HG03354 (cell line): ENCODE measurements around the gene ZBP1.

Experiments
- ATAC-seq: cut with Tn5 transposase; IDR thresholded peaks from one replicate; pipeline ENCODE4 v1.9.1; 2021; ENCODE audit warnings: mild to moderate bottlenecking; ENCODE audit not compliant: unreplicated experiment, poor library complexity, severe bottlenecking

Gene ZBP1

DNA sequence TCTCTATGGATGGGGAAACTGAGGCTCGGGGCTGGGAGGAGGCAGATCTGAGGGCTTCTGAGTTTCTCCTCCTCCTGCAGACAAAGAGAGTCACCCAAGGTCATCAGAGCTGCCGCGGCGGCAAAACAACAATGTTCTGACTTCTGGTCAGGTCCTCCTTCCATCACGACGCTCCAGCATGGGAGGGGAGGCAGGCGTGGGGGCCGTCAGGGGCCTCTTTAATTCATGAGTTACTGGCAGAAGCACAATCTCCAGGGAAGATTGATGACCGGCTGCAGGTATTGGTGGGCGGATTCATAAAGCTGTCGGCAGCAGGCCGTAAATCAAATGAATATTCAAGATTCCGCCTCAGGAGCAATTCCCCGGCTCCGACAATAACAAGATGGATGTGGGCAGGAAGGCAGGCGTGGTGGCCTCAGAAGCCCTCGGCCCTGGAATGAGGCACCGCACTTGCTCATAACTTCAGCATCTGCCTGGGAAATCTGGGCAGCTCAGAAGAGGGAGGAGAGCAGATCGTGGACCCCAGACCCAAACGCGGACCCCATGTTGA, 40.3 kb downstream of the ZBP1 start:
- no peak for ATAC-seq

GRCh38 chr20:57579331-57579897, 40.8 kb downstream of the ZBP1 start:
- no peak for ATAC-seq

DNA sequence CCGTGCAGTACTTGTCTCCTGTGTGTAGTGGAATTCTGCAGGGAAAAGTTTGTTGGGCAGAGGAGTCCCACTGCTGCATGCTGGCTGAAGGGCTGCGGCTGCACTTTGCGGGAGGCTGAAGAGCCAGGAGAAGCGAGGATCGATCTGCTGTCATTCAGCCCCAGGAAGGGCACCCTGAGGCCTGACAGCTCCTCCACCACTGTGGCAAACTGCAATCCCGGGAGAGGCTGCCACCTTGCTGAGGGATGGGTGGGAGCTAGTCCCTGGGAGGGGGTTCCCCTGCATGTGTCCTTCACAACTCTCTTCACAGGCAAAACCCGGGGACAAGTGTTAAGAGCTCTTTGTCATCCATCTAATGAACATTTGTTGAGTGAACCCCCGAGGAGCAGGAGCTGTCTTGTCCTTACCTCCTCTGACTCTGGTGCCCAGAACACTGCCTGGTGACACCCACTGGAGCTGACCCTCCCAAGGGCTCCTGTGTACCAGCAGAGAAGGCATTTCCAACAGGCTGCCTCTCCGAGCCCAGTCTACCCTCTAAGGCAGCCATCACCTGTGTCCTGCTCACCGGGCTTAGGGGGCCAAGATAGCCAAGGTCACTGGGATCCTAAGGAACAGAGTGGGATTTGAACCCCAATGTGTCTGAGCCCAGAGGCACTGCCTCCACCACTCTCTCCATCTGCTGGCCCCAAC, 41.6 kb downstream of the ZBP1 start:
- ATAC-seq, result no peak

DNA sequence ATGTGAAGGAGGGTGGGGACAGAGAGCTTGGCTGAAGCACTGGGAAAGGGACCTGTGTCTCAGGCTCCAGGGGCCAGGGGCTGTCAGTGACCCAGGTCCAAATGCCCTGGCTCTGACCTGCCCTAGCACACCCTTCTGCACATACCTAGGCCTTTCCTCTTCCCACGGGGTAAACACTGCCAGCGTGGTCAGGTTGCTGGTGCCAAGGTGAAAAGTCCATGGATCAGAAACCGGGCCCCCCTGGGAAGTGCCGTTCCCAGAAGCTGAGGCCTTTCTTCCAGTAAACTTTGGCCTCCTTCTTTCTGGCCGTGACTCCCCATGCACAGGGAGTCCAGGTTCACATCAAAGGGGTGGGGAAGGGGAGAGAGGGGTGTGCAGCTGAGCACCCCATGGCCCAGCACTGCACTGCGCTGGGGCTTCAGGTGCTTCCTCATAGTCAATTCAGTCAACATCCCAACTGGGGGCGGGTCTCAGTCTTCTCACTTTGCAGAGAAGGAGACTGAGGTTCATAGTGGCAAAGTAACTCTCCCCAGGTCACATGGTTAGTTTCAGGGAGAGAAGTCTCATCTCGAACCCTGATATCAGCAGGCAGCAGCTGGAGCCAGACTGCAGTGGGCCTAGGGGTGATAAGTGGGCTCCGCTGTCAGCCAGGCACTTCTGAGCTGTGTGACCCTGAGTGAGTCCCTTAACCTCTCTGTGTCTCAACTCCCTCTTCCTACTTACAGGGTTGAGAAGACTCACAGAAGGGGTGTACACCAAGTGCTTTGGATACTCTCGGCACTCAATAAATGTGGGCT, 42.3 kb downstream of the ZBP1 start:
- no peak for ATAC-seq

DNA sequence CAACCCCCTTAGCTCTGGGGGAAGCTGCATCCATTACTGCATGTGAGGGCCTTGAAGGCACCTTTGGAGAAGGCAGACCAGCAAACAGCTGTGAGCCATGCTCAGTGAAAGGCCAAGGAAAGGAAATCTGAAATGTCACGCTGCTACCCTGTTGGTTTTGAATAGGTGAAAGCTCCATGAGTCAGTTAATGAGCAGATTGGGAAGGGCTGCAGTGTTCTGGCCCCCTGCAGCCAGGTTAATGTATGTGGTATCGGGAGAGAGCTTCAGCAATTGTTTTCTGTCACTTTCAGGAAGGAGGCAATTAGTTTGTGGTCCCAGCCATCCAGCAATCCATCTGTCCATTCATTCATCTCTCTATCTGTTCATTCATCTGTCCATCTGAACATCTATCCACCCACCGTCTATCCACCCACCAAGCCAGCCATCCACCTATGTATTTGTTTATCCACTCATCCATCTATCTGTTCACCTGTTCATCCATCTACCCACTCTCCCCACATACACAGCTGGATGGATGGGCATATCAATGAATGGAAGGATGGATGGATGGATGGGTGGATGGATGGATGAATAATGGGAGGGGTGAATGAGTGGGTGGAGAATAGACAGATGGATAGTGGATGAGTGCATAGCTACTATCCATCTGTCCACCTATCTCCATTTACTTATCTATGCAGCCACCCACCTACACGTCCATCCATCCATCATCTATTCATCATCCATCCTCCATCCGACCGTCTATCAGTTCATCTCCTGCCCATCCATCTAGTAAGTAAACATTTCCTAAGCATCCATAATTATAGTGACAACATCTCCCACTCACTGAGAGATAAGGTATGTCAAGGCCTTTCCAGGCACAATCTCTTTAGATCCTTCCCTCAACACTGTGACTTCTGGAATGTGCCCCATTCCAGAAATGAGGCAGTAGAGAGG, 43.3 kb downstream of the ZBP1 start:
- no peak for ATAC-seq

DNA sequence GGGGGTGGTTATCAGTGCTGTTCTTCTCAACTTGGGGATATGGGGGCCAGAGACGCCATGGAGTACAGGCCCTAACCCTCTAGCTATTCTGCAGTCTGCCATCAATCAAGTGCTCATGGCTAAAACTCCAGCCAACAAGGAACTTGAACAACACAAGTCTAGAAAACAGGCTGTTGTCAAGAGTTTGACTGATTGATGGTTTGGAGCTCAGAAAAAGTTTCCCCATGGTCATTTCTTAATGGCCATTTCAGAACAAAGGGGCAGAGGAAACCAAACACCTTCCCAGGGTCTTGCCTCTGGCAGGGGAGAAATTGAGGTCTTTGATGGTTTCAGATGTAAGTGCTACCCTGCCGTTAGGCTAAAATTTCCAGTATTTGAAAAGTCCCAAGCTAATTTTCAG, 44.2 kb downstream of the ZBP1 start:
- ATAC-seq, result no peak

GRCh38 chr20:57574954-57575353, 45.3 kb downstream of the ZBP1 start:
- ATAC-seq, result no peak

DNA sequence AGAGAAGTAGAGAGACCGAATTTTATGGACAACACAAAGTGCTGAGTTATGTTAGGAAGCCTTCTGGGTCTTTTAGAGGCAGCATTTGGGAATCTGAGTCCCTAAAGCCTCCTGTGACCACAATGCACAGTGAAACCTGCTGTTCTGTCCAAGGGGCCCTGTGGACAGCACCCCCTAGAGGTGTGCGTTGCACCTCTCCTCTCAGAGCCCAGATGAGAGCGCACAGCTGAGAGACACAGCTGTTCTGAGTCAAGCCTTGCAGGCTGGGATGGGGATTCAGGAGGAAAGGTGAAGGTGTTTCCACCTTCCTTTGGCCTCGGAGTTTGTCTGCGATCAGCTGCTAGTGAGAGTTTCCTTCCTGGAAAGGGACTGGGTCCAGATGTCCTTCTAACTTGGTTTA, 46.3 kb downstream of the ZBP1 start:
- ATAC-seq, result no peak

- ATAC-seq, result no peak
These were observed 47.0 kb downstream of the ZBP1 start for GRCh38 chr20:57573242-57573641.

- no peak for ATAC-seq
These were observed 48.3 kb downstream of the ZBP1 start for GRCh38 chr20:57571782-57572416.

GRCh38 chr20:57570920-57571319, 49.3 kb downstream of the ZBP1 start:
- no peak for ATAC-seq

DNA sequence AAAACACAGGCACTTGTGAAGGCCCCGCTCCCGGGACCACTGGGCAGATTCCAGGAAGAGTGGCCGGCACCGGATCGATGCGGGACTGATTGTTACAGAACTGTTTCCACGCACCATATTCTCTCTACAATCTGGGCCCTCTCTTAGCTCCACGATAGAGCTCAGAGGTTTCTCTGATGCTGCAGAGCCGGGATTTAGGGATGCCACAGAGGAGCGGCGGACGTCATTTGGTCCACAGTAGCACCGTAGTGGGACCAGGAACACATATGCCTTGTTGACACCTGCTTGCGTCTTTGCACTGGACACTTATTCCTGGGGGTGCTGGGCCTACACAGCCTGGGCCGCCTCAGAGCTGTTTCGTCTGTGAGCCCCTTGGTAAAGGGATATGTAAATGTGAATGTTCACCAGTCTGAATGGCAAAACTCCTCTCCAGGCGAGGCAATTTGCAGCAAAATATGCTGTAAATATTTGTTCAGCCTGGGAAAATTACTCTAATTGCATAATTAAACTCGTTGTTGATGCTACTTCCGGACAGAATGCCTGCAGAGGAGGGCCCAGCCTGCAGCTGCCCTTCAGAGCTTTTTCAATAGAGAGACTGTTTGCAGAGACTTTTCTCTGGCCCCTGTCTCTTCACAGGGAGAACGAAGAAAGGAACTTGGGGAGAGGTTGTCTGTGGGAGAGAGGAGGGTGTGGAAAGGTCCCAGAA, 49.9 kb downstream of the ZBP1 start:
- ATAC-seq, result no peak

DNA sequence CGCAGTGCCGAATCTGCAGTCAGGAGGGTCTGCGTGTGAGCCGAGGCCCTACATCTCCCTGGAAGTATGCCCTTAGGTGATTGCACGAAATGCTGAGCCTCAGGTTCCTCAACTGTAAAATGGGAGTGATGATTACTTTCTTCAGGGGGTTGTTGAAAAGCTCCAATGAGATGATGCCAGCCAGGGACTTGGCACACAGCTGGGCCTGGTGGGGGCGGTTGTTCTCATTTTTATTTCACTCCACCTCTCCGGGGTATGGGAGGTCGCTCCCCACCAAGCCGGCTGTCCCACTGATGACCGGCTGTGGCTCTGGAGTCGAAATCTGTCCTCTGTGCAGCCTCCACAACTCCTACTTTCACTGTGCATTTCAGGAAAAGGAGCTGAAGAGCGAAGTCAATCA, 51.3 kb downstream of the ZBP1 start:
- no peak for ATAC-seq

- ATAC-seq, result no peak
These were observed 51.9 kb downstream of the ZBP1 start for GRCh38 chr20:57568088-57568896.

GRCh38 chr20:57567471-57568079, 52.7 kb downstream of the ZBP1 start:
- no peak for ATAC-seq

DNA sequence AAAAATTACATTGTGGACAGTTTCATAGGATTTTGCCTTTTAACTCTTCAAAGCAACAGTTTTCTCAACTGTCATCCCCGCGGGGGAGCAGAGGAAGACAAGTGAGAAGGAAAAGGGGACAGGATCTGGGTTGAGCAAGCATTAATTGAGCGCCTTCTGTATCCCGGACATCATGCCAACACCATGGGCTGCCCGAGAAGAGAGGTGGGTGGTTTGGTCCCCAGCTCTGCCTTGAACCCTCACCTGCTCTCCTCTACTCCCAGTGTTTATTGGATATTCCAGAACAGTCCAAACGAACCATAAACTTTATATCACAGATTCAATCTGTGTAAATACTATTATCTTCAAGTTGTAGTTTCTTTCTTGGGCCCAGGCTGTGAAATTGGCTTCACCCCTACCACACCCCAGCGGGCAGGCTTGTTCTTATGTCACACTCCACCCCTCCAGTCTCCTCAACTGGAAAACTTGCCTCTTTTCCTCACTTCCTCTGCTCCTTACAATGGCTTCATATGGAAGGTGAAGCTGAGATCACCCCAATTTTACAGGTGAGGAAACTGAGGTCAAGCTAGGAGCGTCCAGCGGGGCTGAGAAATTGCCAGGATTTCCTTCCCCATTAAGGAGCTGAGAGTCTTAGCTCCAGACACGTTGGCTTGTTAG, 53.3 kb downstream of the ZBP1 start:
- ATAC-seq, result no peak

DNA sequence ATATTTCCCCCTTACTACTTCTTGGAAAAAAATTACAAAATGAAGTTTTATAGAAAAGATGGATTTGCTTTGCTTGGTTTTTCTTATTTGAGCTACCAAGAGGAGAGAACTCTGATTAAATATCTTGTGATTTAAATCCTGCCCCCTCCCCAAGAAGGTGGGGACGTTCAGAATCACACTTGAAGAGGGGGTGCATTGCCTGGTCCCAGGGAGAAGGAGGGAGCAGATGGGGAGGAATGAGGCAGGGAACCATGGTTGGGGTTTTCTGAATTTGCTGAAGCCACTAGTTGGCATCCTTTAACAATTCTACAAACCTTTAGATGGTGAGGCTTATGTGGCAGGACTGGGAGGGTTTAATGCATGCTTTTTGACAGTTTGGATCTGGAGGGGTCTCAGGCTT, 53.8 kb downstream of the ZBP1 start:
- ATAC-seq, result no peak
